HL-60 (cell line): ENCODE measurements around the gene CSTB.

Experiments used
- DNase-seq, 2 experiments: peaks; one replicate each; pipeline ENCODE4 v3.0.0-alpha.2; 2010 to 2020; ENCODE audit warnings: low read depth in 1 of 2, low spot score in 1 of 2
- H3K27ac ChIP-seq: fragments of 250-450 bp; sonication (Bioruptor Pico); replicated peaks from 2 replicates; pipeline ENCODE4 v1.5.1; 2020; ENCODE audit warnings: mild to moderate bottlenecking, moderate library complexity
- H3K27me3 ChIP-seq: fragments of 250-450 bp; sonication (Bioruptor Pico); 2 replicates; pipeline ENCODE4 v1.5.1; 2021; ENCODE audit warnings: mild to moderate bottlenecking, moderate library complexity; ENCODE audit not compliant: insufficient read depth, poor library complexity, severe bottlenecking
- H3K4me3 ChIP-seq: replicated peaks from 2 replicates; pipeline ENCODE4 v1.5.1; 2011; ENCODE audit warnings: mild to moderate bottlenecking, control low read depth, low read length; ENCODE audit not compliant: insufficient read depth
- GABPA ChIP-seq: IDR thresholded peaks from 2 replicates; pipeline ENCODE4 v1.6.1; 2012; ENCODE audit warnings: low read depth
- POLR2AphosphoS5 ChIP-seq: IDR thresholded peaks from 2 replicates; pipeline ENCODE4 v1.6.1; 2012; ENCODE audit warnings: low read depth
- SPI1 ChIP-seq: IDR thresholded peaks from 2 replicates; pipeline ENCODE4 v1.6.1; 2012; ENCODE audit warnings: low read depth, mild to moderate bottlenecking, borderline replicate concordance
- TF ChIP-seq, protein P1 (sequence below): IDR thresholded peaks from 2 replicates; pipeline ENCODE4 v1.6.1; 2012; ENCODE audit warnings: low read depth; ENCODE audit not compliant: insufficient replicate concordance
- TF ChIP-seq, protein P2 (sequence below): IDR thresholded peaks from one replicate; pipeline ENCODE4 v1.5.1; 2011; ENCODE audit warnings: low read length, control low read depth, inconsistent platforms; ENCODE audit not compliant: insufficient read depth

The CSTB gene

DNA sequence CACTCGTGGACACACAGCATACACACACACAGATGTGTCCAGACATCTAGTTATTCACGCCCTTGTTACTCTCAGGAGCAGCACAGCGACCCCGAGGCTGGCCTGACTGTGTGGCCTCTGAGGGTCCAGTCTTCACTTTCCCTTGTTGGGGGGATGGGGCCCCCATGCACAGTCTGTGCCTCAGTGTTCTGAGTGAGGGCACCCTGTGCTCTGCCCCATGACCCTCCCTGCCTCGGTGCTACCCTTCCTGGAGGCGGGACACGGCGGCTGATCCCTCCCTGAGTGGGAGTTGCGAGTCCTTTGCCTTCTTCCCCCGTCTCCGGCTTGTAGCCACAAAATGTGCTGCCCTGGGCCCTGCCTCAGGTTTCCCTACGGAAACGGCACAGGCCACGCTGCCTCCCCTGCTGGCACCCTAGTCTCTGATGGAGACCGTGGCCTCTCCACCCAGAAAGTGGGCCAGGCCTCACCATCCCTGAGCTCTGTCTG lies 8.6 kb downstream of the CSTB start:
- H3K4me3 ChIP-seq, result no peak overlapping the region
- H3K27me3 ChIP-seq, result no peaks in the 10 kb centered on the region
- H3K27ac ChIP-seq, result no peak overlapping the region
- DNase-seq, result no peak
- TF ChIP-seq, protein P1, sequence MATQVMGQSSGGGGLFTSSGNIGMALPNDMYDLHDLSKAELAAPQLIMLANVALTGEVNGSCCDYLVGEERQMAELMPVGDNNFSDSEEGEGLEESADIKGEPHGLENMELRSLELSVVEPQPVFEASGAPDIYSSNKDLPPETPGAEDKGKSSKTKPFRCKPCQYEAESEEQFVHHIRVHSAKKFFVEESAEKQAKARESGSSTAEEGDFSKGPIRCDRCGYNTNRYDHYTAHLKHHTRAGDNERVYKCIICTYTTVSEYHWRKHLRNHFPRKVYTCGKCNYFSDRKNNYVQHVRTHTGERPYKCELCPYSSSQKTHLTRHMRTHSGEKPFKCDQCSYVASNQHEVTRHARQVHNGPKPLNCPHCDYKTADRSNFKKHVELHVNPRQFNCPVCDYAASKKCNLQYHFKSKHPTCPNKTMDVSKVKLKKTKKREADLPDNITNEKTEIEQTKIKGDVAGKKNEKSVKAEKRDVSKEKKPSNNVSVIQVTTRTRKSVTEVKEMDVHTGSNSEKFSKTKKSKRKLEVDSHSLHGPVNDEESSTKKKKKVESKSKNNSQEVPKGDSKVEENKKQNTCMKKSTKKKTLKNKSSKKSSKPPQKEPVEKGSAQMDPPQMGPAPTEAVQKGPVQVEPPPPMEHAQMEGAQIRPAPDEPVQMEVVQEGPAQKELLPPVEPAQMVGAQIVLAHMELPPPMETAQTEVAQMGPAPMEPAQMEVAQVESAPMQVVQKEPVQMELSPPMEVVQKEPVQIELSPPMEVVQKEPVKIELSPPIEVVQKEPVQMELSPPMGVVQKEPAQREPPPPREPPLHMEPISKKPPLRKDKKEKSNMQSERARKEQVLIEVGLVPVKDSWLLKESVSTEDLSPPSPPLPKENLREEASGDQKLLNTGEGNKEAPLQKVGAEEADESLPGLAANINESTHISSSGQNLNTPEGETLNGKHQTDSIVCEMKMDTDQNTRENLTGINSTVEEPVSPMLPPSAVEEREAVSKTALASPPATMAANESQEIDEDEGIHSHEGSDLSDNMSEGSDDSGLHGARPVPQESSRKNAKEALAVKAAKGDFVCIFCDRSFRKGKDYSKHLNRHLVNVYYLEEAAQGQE, result no peak
- TF ChIP-seq POLR2AphosphoS5, result no peak
- TF ChIP-seq SPI1, result no peak
- no peak for TF ChIP-seq GABPA
- TF ChIP-seq, protein P2, sequence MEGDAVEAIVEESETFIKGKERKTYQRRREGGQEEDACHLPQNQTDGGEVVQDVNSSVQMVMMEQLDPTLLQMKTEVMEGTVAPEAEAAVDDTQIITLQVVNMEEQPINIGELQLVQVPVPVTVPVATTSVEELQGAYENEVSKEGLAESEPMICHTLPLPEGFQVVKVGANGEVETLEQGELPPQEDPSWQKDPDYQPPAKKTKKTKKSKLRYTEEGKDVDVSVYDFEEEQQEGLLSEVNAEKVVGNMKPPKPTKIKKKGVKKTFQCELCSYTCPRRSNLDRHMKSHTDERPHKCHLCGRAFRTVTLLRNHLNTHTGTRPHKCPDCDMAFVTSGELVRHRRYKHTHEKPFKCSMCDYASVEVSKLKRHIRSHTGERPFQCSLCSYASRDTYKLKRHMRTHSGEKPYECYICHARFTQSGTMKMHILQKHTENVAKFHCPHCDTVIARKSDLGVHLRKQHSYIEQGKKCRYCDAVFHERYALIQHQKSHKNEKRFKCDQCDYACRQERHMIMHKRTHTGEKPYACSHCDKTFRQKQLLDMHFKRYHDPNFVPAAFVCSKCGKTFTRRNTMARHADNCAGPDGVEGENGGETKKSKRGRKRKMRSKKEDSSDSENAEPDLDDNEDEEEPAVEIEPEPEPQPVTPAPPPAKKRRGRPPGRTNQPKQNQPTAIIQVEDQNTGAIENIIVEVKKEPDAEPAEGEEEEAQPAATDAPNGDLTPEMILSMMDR, result no peak

DNA sequence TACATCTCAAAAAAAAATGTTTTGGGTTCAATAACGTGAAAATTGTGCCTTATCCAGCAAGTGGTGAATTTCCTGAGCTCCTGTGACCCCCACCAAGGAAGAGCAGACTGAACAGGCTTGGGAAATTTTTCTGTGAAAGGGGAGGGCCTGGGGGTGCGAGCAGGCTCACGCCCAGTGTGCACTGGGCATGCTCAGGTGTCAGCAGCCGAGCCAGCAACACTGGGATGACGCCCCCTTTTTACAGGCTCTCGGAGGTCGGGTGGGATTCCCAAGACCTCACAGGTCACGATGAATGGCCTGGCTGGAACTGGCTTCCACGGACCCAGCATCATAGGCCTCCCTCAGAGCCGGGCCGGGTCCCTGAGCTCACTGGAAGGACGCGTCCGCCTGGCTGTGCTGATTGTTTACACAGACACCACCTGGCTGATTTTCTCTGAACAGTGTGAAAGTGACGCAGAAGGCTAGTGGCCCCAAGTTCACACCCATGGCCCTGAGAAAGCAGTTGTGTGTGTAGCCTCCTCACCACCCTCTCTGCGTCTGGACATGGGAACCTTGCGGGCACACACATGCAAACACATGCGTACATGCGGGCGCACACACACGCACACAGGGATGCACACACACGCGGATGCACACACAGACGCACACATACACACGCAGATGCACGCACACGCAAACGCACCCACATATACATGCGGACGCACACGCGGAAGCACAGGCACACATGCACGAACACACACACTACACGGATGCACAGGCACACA lies 9.2 kb downstream of the CSTB start:
- H3K4me3 ChIP-seq, result no peak overlapping the region
- DNase-seq, result no peak
- TF ChIP-seq, protein P1, result no peak
- TF ChIP-seq POLR2AphosphoS5, result 0 out of 2 replicates have a peak, but pooled peaks have one; percentile 42
- H3K27ac ChIP-seq, result no peak overlapping the region
- H3K27me3 ChIP-seq, result no peaks in the 10 kb centered on the region

DNA sequence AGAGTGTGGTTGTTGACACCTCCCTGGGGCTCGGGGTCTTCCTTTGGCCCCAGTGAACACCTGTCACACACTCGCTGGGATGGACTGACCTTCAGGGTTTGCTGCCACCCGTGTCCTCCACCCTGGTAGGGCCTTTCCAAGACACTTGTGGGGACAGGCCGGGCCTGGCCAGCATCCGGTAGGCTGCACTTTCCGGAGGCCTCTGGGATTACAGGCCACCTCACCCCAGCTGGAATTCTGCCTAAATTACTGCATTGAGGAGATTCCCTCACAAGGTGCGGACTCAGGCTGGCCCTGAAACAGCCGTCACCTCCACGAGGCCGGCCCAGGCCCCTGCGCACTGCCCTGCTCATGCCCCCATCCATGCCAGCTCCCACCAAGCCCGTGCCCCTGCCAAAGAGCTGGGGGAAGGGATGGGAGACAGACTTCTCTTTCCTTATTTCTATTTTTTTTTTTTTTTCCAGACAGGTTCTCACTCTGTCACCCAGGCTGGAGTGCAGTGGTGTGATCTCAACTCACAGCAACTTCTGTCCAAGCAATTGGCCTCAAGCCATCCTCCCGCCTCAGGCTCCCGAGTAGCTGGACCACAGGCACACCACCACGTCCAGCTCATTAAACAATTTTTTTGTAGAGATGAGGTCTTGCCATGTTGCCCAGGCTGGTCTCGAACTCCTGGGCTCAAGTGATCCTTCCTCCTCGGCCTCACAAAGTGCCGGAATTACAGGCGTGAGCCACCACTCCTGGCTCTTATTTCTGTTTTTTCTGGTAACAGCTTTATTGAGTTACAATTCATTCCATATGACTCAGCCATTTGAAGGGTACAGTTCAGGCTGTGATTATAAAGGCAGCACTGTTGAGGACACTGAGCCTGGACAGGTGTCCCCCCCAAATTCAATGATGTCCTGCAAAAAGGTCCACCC lies 11.3 kb downstream of the CSTB start:
- TF ChIP-seq, protein P2, result no peak
- TF ChIP-seq, protein P1, result no peak
- TF ChIP-seq GABPA (no peak), POLR2AphosphoS5 (no peak)
- H3K4me3 ChIP-seq, result no peak overlapping the region
- DNase-seq, result no peak
- no peak overlapping the region for H3K27ac ChIP-seq
- no peaks in the 10 kb centered on the region for H3K27me3 ChIP-seq
